ENCODE results near the gene ATF2. TPM values are rescaled to one million over a fixed set of nuclear protein-coding genes. Genes with fewer than 3 reads are reported as not detected.
A peak's percentile ranks its signal among the peaks of the same experiment; 100 is the strongest.

Gene ATF2
- total and polyA plus RNA-seq, 2 of the 13 experiments (the other 11 are each of a cell fraction or from before 2014, with no cell fraction given), result 91.6 to 95.1 TPM

DNA sequence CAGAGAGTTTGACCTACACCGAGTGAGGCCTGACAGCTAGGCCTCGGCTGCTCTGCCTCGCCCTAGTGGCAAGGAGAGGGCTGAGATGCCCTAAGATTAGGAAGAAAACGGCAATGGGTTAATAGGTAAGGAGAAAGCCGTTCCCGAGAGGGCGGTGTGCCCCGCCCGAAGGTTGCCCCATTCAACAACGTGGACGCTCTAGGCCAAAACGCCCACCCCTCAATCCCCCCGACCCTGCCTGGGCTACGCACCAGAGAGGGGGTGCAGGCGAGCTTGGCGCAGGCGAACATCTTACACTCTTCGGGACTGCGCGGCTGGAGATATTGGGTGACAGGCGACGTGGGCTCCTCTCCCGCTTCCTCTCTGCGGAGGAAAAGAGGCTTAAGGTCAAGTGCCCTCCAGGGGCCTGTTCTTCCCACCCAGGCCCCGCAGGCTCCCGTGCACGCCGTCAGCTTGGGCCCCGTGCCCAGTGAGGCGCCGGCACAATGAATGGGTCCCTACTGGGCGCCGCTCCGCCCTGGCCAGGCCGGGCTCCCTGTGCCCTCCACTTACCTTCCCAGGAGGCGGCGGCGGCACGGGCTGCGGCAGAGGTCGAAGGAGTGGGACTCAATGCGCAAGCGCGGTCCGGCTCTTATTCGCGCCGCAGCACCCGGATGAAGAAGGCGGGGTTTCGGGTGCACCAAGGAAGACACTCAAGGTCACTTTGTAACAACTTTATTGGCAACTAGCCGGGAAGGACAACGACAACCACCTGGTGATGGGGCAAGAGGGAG lies 13.3 kb upstream of the ATF2 start, which contains the start of gene ATP5MC3 (continued):
- TF ChIP-seq, protein P1, sequence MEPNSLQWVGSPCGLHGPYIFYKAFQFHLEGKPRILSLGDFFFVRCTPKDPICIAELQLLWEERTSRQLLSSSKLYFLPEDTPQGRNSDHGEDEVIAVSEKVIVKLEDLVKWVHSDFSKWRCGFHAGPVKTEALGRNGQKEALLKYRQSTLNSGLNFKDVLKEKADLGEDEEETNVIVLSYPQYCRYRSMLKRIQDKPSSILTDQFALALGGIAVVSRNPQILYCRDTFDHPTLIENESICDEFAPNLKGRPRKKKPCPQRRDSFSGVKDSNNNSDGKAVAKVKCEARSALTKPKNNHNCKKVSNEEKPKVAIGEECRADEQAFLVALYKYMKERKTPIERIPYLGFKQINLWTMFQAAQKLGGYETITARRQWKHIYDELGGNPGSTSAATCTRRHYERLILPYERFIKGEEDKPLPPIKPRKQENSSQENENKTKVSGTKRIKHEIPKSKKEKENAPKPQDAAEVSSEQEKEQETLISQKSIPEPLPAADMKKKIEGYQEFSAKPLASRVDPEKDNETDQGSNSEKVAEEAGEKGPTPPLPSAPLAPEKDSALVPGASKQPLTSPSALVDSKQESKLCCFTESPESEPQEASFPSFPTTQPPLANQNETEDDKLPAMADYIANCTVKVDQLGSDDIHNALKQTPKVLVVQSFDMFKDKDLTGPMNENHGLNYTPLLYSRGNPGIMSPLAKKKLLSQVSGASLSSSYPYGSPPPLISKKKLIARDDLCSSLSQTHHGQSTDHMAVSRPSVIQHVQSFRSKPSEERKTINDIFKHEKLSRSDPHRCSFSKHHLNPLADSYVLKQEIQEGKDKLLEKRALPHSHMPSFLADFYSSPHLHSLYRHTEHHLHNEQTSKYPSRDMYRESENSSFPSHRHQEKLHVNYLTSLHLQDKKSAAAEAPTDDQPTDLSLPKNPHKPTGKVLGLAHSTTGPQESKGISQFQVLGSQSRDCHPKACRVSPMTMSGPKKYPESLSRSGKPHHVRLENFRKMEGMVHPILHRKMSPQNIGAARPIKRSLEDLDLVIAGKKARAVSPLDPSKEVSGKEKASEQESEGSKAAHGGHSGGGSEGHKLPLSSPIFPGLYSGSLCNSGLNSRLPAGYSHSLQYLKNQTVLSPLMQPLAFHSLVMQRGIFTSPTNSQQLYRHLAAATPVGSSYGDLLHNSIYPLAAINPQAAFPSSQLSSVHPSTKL (CRISPR knock-in tag; IDR thresholded peaks at IDR 0.05), result no peak; the same call in none of the 2 replicates
- peak; percentile 72; the same call in 1 of the 2 replicates for TF ChIP-seq REL (CRISPR knock-in tag; conservative IDR thresholded peaks at IDR 0.05)
- peak; percentile 96 for TF ChIP-seq ZNF614 (CRISPR knock-in tag; IDR thresholded peaks at IDR 0.05; ENCODE audit: borderline replicate concordance)
- no peak for TF ChIP-seq EZH2 (conservative IDR thresholded peaks at IDR 0.05; ENCODE audit: low read depth, low read length)
- TF ChIP-seq, protein P2, sequence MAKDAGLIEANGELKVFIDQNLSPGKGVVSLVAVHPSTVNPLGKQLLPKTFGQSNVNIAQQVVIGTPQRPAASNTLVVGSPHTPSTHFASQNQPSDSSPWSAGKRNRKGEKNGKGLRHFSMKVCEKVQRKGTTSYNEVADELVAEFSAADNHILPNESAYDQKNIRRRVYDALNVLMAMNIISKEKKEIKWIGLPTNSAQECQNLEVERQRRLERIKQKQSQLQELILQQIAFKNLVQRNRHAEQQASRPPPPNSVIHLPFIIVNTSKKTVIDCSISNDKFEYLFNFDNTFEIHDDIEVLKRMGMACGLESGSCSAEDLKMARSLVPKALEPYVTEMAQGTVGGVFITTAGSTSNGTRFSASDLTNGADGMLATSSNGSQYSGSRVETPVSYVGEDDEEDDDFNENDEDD (CRISPR knock-in tag; IDR thresholded peaks at IDR 0.05; ENCODE audit: borderline replicate concordance), result peak; percentile 80
- no peak for TF ChIP-seq MLLT10 (CRISPR knock-in tag; IDR thresholded peaks at IDR 0.05)
- TF ChIP-seq, protein P3, sequence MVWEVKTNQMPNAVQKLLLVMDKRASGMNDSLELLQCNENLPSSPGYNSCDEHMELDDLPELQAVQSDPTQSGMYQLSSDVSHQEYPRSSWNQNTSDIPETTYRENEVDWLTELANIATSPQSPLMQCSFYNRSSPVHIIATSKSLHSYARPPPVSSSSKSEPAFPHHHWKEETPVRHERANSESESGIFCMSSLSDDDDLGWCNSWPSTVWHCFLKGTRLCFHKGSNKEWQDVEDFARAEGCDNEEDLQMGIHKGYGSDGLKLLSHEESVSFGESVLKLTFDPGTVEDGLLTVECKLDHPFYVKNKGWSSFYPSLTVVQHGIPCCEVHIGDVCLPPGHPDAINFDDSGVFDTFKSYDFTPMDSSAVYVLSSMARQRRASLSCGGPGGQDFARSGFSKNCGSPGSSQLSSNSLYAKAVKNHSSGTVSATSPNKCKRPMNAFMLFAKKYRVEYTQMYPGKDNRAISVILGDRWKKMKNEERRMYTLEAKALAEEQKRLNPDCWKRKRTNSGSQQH (CRISPR knock-in tag; IDR thresholded peaks at IDR 0.05; ENCODE audit: low read depth), result peak; percentile 58; the same call in 1 of the 2 replicates
- TF ChIP-seq, protein P4, sequence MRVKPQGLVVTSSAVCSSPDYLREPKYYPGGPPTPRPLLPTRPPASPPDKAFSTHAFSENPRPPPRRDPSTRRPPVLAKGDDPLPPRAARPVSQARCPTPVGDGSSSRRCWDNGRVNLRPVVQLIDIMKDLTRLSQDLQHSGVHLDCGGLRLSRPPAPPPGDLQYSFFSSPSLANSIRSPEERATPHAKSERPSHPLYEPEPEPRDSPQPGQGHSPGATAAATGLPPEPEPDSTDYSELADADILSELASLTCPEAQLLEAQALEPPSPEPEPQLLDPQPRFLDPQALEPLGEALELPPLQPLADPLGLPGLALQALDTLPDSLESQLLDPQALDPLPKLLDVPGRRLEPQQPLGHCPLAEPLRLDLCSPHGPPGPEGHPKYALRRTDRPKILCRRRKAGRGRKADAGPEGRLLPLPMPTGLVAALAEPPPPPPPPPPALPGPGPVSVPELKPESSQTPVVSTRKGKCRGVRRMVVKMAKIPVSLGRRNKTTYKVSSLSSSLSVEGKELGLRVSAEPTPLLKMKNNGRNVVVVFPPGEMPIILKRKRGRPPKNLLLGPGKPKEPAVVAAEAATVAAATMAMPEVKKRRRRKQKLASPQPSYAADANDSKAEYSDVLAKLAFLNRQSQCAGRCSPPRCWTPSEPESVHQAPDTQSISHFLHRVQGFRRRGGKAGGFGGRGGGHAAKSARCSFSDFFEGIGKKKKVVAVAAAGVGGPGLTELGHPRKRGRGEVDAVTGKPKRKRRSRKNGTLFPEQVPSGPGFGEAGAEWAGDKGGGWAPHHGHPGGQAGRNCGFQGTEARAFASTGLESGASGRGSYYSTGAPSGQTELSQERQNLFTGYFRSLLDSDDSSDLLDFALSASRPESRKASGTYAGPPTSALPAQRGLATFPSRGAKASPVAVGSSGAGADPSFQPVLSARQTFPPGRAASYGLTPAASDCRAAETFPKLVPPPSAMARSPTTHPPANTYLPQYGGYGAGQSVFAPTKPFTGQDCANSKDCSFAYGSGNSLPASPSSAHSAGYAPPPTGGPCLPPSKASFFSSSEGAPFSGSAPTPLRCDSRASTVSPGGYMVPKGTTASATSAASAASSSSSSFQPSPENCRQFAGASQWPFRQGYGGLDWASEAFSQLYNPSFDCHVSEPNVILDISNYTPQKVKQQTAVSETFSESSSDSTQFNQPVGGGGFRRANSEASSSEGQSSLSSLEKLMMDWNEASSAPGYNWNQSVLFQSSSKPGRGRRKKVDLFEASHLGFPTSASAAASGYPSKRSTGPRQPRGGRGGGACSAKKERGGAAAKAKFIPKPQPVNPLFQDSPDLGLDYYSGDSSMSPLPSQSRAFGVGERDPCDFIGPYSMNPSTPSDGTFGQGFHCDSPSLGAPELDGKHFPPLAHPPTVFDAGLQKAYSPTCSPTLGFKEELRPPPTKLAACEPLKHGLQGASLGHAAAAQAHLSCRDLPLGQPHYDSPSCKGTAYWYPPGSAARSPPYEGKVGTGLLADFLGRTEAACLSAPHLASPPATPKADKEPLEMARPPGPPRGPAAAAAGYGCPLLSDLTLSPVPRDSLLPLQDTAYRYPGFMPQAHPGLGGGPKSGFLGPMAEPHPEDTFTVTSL (CRISPR knock-in tag; IDR thresholded peaks at IDR 0.05; ENCODE audit: borderline replicate concordance), result peak; percentile 70; the same call in 1 of the 2 replicates
- TF ChIP-seq, protein P5, sequence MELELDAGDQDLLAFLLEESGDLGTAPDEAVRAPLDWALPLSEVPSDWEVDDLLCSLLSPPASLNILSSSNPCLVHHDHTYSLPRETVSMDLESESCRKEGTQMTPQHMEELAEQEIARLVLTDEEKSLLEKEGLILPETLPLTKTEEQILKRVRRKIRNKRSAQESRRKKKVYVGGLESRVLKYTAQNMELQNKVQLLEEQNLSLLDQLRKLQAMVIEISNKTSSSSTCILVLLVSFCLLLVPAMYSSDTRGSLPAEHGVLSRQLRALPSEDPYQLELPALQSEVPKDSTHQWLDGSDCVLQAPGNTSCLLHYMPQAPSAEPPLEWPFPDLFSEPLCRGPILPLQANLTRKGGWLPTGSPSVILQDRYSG (CRISPR knock-in tag; IDR thresholded peaks at IDR 0.05), result no peak
- no peak for TF ChIP-seq RAD21 (CRISPR knock-in tag; IDR thresholded peaks at IDR 0.05)
- TF ChIP-seq ARID2 (CRISPR knock-in tag; IDR thresholded peaks at IDR 0.05; ENCODE audit: borderline replicate concordance), result peak; percentile 98
- TF ChIP-seq CEBPG (CRISPR knock-in tag; IDR thresholded peaks at IDR 0.05), result peak; percentile 74
- TF ChIP-seq PAWR (CRISPR knock-in tag; IDR thresholded peaks at IDR 0.05; ENCODE audit: borderline replicate concordance), result no peak
- peak; percentile 79; the same call in 1 of the 2 replicates for TF ChIP-seq BRCA1 (CRISPR knock-in tag; IDR thresholded peaks at IDR 0.05)

All from HepG2 (cell line).